ENCODE measurements around the gene PHACTR3.

PHACTR3 gene

GRCh38 chr20:59805786-59806577, 201.6 kb downstream of the PHACTR3 start:
- no peak for DNase-seq

GRCh38 chr20:59806578-59806975, 202.2 kb downstream of the PHACTR3 start:
- no peak for DNase-seq

GRCh38 chr20:59807909-59808728, 203.8 kb downstream of the PHACTR3 start:
- no peak for DNase-seq

GRCh38 chr20:59808729-59809381, 204.5 kb downstream of the PHACTR3 start:
- DNase-seq: no peak

GRCh38 chr20:59809630-59810448, 205.5 kb downstream of the PHACTR3 start:
- no peak for DNase-seq

GRCh38 chr20:59810449-59811187, 206.3 kb downstream of the PHACTR3 start:
- no peak for DNase-seq

GRCh38 chr20:59811681-59812171, 207.4 kb downstream of the PHACTR3 start:
- no peak for DNase-seq

GRCh38 chr20:59812286-59813125, 208.2 kb downstream of the PHACTR3 start:
- no peak for DNase-seq

- no peak for DNase-seq
These were observed 209.0 kb downstream of the PHACTR3 start for GRCh38 chr20:59813126-59813947.

- no peak for DNase-seq
These were observed 209.9 kb downstream of the PHACTR3 start for GRCh38 chr20:59813948-59814839.

GRCh38 chr20:59814840-59815340, 210.6 kb downstream of the PHACTR3 start:
- DNase-seq: no peak

GRCh38 chr20:59816146-59816738, 211.9 kb downstream of the PHACTR3 start:
- DNase-seq: no peak

GRCh38 chr20:59817406-59817805, 213.1 kb downstream of the PHACTR3 start:
- DNase-seq: no peak

- DNase-seq: no peak
These were observed 213.7 kb downstream of the PHACTR3 start for GRCh38 chr20:59817846-59818615.

GRCh38 chr20:59818911-59819310, 214.6 kb downstream of the PHACTR3 start:
- no peak for DNase-seq

- DNase-seq: no peak
These were observed 215.3 kb downstream of the PHACTR3 start for GRCh38 chr20:59819496-59820203.

Measured in T-helper 2 cell (primary cell).